ENCODE data around the gene UFC1.
A peak's percentile ranks its signal among the peaks of the same experiment; 100 is the strongest.

UFC1 gene

DNA sequence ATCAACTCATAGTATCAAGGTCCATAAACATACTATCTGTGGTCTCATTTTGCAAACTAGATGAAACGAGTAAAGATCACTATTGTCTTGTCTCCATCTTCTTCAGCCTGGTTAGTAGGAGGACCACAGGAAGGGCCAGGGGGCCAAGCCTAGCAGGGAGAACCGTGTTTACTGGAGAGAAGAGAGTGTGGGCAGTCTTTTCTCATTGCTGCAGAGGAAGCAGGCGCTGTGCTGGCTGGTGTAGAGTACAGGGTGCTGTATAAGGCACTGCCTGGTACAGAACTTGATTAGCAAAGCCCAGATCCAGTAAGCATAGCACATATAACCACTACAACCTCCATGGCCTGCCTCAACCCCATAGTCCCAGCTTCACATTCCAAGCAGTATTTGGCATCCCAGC, 33.5 kb downstream of the UFC1 start:
- H3K4me3 ChIP-seq (ENCODE audit: low read depth in 1 of 5, low read length in 5 of 5): peak overlapping the region in 1 of 5 donors; percentile 13
- H3K36me3 ChIP-seq (ENCODE audit: control insufficient read depth in 5 of 5, insufficient read depth in 5 of 5, low read length in 5 of 5): peaks cover 0 to 19% (median 17%) of the 10 kb centered on the region in 5 donors
- no peak overlapping the region for H3K27ac ChIP-seq (ENCODE audit: low read depth, low read length)
- no peaks in the 10 kb centered on the region for H3K9me3 ChIP-seq (ENCODE audit: control insufficient read depth in 5 of 5, low read length in 5 of 5)
- H3K27me3 ChIP-seq (ENCODE audit: control insufficient read depth in 5 of 5, insufficient read depth in 4 of 5, low read length in 5 of 5): no peaks in the 10 kb centered on the region
- peaks cover 0 to 64% (median 48%) of the 10 kb centered on the region in 5 donors for H3K4me1 ChIP-seq (ENCODE audit: control insufficient read depth in 5 of 5, insufficient read depth in 5 of 5, low read length in 5 of 5)
- H3K9ac ChIP-seq (ENCODE audit: low read length in 5 of 5): no peak overlapping the region

- Histone ChIP-seq H3K4me1 (ENCODE audit: control insufficient read depth in 5 of 5, insufficient read depth in 5 of 5, low read length in 5 of 5) (peaks cover 7 to 75% (median 59%) of the 10 kb centered on the region in 5 donors), H3K9ac (ENCODE audit: low read length in 5 of 5) (no peak overlapping the region), H3K9me3 (ENCODE audit: control insufficient read depth in 5 of 5, low read length in 5 of 5) (no peaks in the 10 kb centered on the region), H3K27ac (ENCODE audit: low read depth, low read length) (no peak overlapping the region), H3K27me3 (ENCODE audit: control insufficient read depth in 5 of 5, insufficient read depth in 4 of 5, low read length in 5 of 5) (no peaks in the 10 kb centered on the region), H3K36me3 (ENCODE audit: control insufficient read depth in 5 of 5, insufficient read depth in 5 of 5, low read length in 5 of 5) (peaks cover 0 to 30% (median 19%) of the 10 kb centered on the region in 5 donors), H3K4me3 (ENCODE audit: low read depth in 1 of 5, low read length in 5 of 5) (no peak overlapping the region)
These were observed 34.6 kb downstream of the UFC1 start for GRCh38 chr1:161188381-161188780.

DNA sequence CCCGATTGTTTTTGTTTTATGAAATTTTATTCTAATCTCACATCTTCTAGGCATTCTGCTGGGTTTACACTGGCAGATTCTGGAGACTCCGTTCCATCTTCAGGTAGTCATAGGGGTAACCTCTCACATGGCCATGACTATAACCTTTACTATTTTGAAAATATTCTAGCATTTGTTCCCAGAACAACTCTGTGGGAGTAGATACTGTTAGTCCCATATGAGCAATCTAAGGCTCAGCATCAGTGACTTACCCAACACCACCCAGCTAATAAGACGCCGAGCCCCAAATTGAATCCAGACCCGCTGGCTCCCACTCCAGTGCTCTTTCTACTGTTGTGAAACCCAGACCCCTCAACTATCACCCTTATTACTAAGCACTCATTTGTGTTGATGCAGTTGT, 35.3 kb downstream of the UFC1 start:
- Histone ChIP-seq H3K36me3 (ENCODE audit: control insufficient read depth in 5 of 5, insufficient read depth in 5 of 5, low read length in 5 of 5) (peaks cover 0 to 36% (median 21%) of the 10 kb centered on the region in 5 donors), H3K27ac (ENCODE audit: low read depth, low read length) (no peak overlapping the region), H3K9me3 (ENCODE audit: control insufficient read depth in 5 of 5, low read length in 5 of 5) (no peaks in the 10 kb centered on the region), H3K9ac (ENCODE audit: low read length in 5 of 5) (no peak overlapping the region), H3K4me1 (ENCODE audit: control insufficient read depth in 5 of 5, insufficient read depth in 5 of 5, low read length in 5 of 5) (peaks cover 12 to 75% (median 62%) of the 10 kb centered on the region in 5 donors), H3K4me3 (ENCODE audit: low read depth in 1 of 5, low read length in 5 of 5) (no peak overlapping the region), H3K27me3 (ENCODE audit: control insufficient read depth in 5 of 5, insufficient read depth in 4 of 5, low read length in 5 of 5) (no peaks in the 10 kb centered on the region)

DNA sequence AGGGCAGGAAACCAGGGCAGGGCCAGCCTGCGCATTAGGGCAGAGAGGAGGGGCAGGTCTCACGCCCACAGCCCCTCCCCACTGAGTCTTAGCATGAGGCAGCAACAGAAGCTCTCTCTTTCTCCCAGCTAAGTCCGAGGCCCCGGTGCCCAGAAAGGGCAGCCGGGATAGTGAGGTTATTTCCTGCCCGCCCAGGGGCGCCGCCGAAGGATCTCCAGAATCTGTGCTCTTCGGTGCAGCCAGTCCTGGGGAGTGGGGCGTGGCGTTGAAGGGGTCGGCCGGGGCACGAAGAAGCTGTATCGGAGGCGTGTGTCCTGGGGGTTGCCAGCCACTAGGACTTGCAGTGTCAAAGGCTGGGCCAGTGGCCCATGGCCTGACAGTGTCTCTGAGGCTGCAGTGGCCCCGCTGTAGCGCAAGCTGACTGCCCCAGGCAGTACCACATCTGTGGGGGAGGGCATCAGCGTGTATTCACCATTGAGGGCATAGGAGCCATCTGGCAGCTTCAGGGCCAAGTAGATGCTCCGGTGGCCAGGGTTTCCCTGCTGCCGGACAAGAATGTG, 37.3 kb downstream of the UFC1 start:
- H3K9me3 ChIP-seq (ENCODE audit: control insufficient read depth in 5 of 5, low read length in 5 of 5): no peaks in the 10 kb centered on the region
- H3K4me1 ChIP-seq (ENCODE audit: control insufficient read depth in 5 of 5, insufficient read depth in 5 of 5, low read length in 5 of 5): peaks cover 21 to 76% (median 69%) of the 10 kb centered on the region in 5 donors
- no peak overlapping the region for H3K4me3 ChIP-seq (ENCODE audit: low read depth in 1 of 5, low read length in 5 of 5)
- peaks cover 0 to 55% (median 37%) of the 10 kb centered on the region in 5 donors for H3K36me3 ChIP-seq (ENCODE audit: control insufficient read depth in 5 of 5, insufficient read depth in 5 of 5, low read length in 5 of 5)
- no peaks in the 10 kb centered on the region for H3K27me3 ChIP-seq (ENCODE audit: control insufficient read depth in 5 of 5, insufficient read depth in 4 of 5, low read length in 5 of 5)
- H3K9ac ChIP-seq (ENCODE audit: low read length in 5 of 5): peak overlapping the region in 2 of 5 donors; percentile 0 to 20
- H3K27ac ChIP-seq (ENCODE audit: low read depth, low read length): no peak overlapping the region

GRCh38 chr1:161191971-161192370, 38.2 kb downstream of the UFC1 start:
- H3K4me3 ChIP-seq (ENCODE audit: low read depth in 1 of 5, low read length in 5 of 5): no peak overlapping the region
- H3K27me3 ChIP-seq (ENCODE audit: control insufficient read depth in 5 of 5, insufficient read depth in 4 of 5, low read length in 5 of 5): no peaks in the 10 kb centered on the region
- H3K27ac ChIP-seq (ENCODE audit: low read depth, low read length): no peak overlapping the region
- H3K9ac ChIP-seq (ENCODE audit: low read length in 5 of 5): no peak overlapping the region
- H3K4me1 ChIP-seq (ENCODE audit: control insufficient read depth in 5 of 5, insufficient read depth in 5 of 5, low read length in 5 of 5): peaks cover 28 to 76% (median 69%) of the 10 kb centered on the region in 5 donors
- H3K36me3 ChIP-seq (ENCODE audit: control insufficient read depth in 5 of 5, insufficient read depth in 5 of 5, low read length in 5 of 5): peaks cover 0 to 64% (median 39%) of the 10 kb centered on the region in 5 donors
- no peaks in the 10 kb centered on the region for H3K9me3 ChIP-seq (ENCODE audit: control insufficient read depth in 5 of 5, low read length in 5 of 5)

DNA sequence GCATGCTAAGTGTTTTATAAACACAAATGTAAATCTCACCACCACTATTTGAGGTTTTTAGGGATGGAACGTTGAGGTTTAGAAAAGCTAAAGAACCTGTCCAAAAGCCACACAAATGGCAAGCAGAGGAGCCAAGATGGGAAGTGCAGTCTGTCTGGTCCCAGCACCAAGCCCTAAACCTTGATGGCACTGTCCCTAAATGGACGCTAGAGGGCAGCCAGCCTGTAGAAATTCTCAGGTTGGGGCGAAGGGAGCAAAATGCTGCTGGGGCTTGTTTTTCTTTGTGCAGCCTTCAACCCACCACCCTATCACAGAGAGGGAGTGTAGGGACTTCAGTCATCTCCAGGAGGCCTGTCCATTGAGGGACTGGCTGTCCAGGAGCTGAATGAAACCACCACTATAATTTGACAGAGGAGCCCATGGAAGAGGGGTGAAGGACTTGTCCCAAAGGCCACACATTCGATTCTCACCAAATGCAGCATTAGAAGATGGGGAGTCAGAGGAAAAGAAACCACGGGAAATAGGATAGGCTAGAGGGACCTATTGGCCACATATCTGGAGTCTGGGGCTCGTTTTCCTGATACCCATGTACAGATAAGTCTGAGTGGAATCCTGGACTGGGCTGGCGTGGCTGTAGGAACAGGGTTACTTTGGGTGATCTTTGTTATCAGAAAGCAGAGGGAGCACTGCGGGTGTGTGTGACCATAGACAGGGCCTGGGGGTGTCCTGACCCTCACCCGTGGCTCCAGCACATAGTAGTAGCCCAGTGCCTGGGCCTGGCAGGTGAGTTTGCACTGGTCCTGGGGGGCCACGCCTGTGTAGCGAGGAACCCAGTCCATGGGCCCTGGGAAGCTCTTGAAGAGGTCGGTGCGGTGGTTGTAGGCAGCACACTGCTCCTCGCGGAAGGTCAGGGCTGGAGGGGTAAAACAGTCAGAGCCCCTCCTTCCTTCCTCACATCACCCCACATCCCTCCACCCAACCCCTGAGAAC, 39.0 kb downstream of the UFC1 start:
- Histone ChIP-seq H3K27me3 (ENCODE audit: control insufficient read depth in 5 of 5, insufficient read depth in 4 of 5, low read length in 5 of 5) (no peaks in the 10 kb centered on the region), H3K4me3 (ENCODE audit: low read depth in 1 of 5, low read length in 5 of 5) (peak overlapping the region in 4 of 5 donors; percentile 34 to 42 (median 38)), H3K9ac (ENCODE audit: low read length in 5 of 5) (peak overlapping the region; percentile 17 to 52 (median 38)), H3K27ac (ENCODE audit: low read depth, low read length) (peak overlapping the region; percentile 100), H3K36me3 (ENCODE audit: control insufficient read depth in 5 of 5, insufficient read depth in 5 of 5, low read length in 5 of 5) (peaks cover 0 to 65% (median 39%) of the 10 kb centered on the region in 5 donors), H3K4me1 (ENCODE audit: control insufficient read depth in 5 of 5, insufficient read depth in 5 of 5, low read length in 5 of 5) (peaks cover 29 to 76% (median 71%) of the 10 kb centered on the region in 5 donors), H3K9me3 (ENCODE audit: control insufficient read depth in 5 of 5, low read length in 5 of 5) (no peaks in the 10 kb centered on the region)

DNA sequence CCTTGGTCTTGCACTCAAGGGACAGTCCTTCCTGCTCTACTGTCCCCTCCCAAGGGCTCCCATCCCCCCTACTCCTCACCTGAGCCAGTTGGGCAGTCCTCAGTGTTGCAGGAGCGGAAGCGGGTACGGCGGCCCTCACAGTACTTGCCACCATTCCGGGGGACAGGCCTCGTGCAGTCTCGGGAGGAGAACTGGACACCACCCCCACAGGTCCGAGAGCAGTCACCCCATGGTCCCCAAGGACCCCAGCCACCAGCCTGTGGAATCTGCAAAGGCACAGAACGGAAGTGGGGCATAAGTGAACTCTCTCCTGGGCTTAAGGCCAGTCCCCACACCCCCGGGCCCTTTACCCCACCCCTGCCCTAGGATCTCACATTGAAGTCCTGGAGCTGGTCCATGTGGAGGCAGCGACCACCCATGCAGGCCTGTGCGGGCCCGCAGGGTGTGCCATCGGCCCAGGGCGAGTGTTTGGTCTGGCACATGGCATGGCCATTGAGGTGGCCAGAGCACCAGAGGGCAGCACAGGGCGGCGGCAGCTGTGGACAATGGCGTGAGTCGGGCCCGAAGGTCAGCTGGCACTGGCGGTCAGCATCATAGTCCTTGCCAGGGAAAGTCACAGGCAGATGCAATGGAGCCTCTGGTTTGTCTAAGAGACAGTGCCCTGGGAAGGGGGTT, 39.9 kb downstream of the UFC1 start:
- Histone ChIP-seq H3K4me1 (ENCODE audit: control insufficient read depth in 5 of 5, insufficient read depth in 5 of 5, low read length in 5 of 5) (peaks cover 34 to 81% (median 76%) of the 10 kb centered on the region in 5 donors), H3K4me3 (ENCODE audit: low read depth in 1 of 5, low read length in 5 of 5) (peak overlapping the region in 4 of 5 donors; percentile 34 to 85 (median 40))

DNA sequence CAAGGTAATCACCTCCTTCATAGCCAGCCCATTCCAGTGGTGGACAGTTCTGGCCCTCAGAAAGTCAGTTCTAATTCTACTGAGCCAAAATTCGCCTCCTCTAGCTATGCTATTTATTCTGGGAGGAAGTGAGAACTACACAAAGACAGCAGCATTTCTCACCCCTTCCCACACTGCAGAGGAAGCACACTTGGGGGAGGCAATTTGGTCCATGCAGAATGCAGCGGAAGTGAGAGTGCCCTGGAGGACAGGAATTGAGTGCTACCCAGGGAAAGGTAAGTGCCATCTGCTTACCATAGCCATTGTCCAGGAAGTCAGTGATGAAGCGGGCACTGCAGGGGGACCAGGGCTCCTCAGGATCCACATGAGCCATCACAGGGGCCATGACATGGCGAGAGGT, 41.4 kb downstream of the UFC1 start:
- Histone ChIP-seq H3K4me1 (ENCODE audit: control insufficient read depth in 5 of 5, insufficient read depth in 5 of 5, low read length in 5 of 5) (peaks cover 49 to 85% (median 83%) of the 10 kb centered on the region in 5 donors), H3K27ac (ENCODE audit: low read depth, low read length) (peak overlapping the region; percentile 100), H3K36me3 (ENCODE audit: control insufficient read depth in 5 of 5, insufficient read depth in 5 of 5, low read length in 5 of 5) (peaks cover 0 to 65% (median 39%) of the 10 kb centered on the region in 5 donors), H3K4me3 (ENCODE audit: low read depth in 1 of 5, low read length in 5 of 5) (peak overlapping the region; percentile 8 to 85 (median 73)), H3K27me3 (ENCODE audit: control insufficient read depth in 5 of 5, insufficient read depth in 4 of 5, low read length in 5 of 5) (peaks cover 0 to 4% (median 0%) of the 10 kb centered on the region in 5 donors), H3K9ac (ENCODE audit: low read length in 5 of 5) (peak overlapping the region in 3 of 5 donors; percentile 54 to 70 (median 60)), H3K9me3 (ENCODE audit: control insufficient read depth in 5 of 5, low read length in 5 of 5) (no peaks in the 10 kb centered on the region)

More for the DNA sequence above, 39.9 kb downstream of the UFC1 start:
- Histone ChIP-seq H3K9me3 (ENCODE audit: control insufficient read depth in 5 of 5, low read length in 5 of 5) (no peaks in the 10 kb centered on the region), H3K9ac (ENCODE audit: low read length in 5 of 5) (peak overlapping the region; percentile 17 to 53 (median 38)), H3K27me3 (ENCODE audit: control insufficient read depth in 5 of 5, insufficient read depth in 4 of 5, low read length in 5 of 5) (no peaks in the 10 kb centered on the region), H3K27ac (ENCODE audit: low read depth, low read length) (peak overlapping the region; percentile 100), H3K36me3 (ENCODE audit: control insufficient read depth in 5 of 5, insufficient read depth in 5 of 5, low read length in 5 of 5) (peaks cover 0 to 65% (median 39%) of the 10 kb centered on the region in 5 donors)

GRCh38 chr1:161196111-161196510, 42.3 kb downstream of the UFC1 start:
- Histone ChIP-seq H3K4me1 (ENCODE audit: control insufficient read depth in 5 of 5, insufficient read depth in 5 of 5, low read length in 5 of 5) (peaks cover 58 to 94% (median 90%) of the 10 kb centered on the region in 5 donors), H3K36me3 (ENCODE audit: control insufficient read depth in 5 of 5, insufficient read depth in 5 of 5, low read length in 5 of 5) (peaks cover 0 to 58% (median 36%) of the 10 kb centered on the region in 5 donors), H3K4me3 (ENCODE audit: low read depth in 1 of 5, low read length in 5 of 5) (peak overlapping the region; percentile 35 to 85 (median 73)), H3K27me3 (ENCODE audit: control insufficient read depth in 5 of 5, insufficient read depth in 4 of 5, low read length in 5 of 5) (peaks cover 0 to 6% (median 0%) of the 10 kb centered on the region in 5 donors), H3K9ac (ENCODE audit: low read length in 5 of 5) (peak overlapping the region; percentile 26 to 93 (median 81)), H3K27ac (ENCODE audit: low read depth, low read length) (peak overlapping the region; percentile 100), H3K9me3 (ENCODE audit: control insufficient read depth in 5 of 5, low read length in 5 of 5) (no peaks in the 10 kb centered on the region)

Measured in subcutaneous abdominal adipose tissue (tissue), 5 donors.